Measurements from ENCODE around the gene ERBB4.

Gene ERBB4

DNA sequence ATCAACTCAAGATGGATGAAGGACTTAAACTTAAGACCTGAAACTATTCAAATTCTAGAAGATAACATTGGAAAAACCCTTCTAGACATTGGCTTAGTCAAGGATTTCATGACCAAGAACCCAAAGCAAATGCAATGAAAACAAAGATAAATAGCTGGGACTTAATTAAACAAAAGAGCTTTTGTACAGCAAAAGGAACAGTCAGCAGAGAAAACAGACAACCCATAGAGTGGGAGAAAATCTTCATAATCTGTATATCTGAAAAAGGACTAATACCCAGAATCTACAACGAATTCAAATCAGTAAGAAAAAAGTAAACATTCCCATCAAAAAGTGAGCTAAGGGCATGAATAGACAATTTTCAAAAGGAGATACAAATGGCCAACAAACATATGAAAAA lies 171.2 kb downstream of the ERBB4 start:
- DNase-seq (ENCODE audit: low spot score), result no peak
- H3K4me3 ChIP-seq, result no peak overlapping the region
- TF ChIP-seq, protein P1, sequence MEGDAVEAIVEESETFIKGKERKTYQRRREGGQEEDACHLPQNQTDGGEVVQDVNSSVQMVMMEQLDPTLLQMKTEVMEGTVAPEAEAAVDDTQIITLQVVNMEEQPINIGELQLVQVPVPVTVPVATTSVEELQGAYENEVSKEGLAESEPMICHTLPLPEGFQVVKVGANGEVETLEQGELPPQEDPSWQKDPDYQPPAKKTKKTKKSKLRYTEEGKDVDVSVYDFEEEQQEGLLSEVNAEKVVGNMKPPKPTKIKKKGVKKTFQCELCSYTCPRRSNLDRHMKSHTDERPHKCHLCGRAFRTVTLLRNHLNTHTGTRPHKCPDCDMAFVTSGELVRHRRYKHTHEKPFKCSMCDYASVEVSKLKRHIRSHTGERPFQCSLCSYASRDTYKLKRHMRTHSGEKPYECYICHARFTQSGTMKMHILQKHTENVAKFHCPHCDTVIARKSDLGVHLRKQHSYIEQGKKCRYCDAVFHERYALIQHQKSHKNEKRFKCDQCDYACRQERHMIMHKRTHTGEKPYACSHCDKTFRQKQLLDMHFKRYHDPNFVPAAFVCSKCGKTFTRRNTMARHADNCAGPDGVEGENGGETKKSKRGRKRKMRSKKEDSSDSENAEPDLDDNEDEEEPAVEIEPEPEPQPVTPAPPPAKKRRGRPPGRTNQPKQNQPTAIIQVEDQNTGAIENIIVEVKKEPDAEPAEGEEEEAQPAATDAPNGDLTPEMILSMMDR (IDR thresholded peaks at IDR 0.05), result no peak
- H3K27ac ChIP-seq, result no peak overlapping the region

GRCh38 chr2:212364112-212364985 lies 174.3 kb downstream of the ERBB4 start:
- peak overlapping the region in 1 of 2 donors; percentile 6 for H3K27ac ChIP-seq
- no peak overlapping the region for H3K4me3 ChIP-seq
- no peak for DNase-seq (ENCODE audit: low spot score)
- TF ChIP-seq, protein P1 (IDR thresholded peaks at IDR 0.05), result no peak

GRCh38 chr2:212361174-212361756 lies 177.3 kb downstream of the ERBB4 start:
- DNase-seq (ENCODE audit: low spot score), result no peak
- TF ChIP-seq, protein P1 (IDR thresholded peaks at IDR 0.05), result no peak
- Histone ChIP-seq H3K27ac (no peak overlapping the region), H3K4me3 (no peak overlapping the region)

GRCh38 chr2:212360068-212360460 lies 178.5 kb downstream of the ERBB4 start:
- DNase-seq (ENCODE audit: low spot score), result no peak
- Histone ChIP-seq H3K27ac (no peak overlapping the region), H3K4me3 (no peak overlapping the region)
- TF ChIP-seq, protein P1 (IDR thresholded peaks at IDR 0.05), result no peak

GRCh38 chr2:212359425-212360067 lies 179.1 kb downstream of the ERBB4 start:
- TF ChIP-seq, protein P1 (IDR thresholded peaks at IDR 0.05), result no peak
- Histone ChIP-seq H3K27ac (no peak overlapping the region), H3K4me3 (no peak overlapping the region)
- no peak for DNase-seq (ENCODE audit: low spot score)

DNA sequence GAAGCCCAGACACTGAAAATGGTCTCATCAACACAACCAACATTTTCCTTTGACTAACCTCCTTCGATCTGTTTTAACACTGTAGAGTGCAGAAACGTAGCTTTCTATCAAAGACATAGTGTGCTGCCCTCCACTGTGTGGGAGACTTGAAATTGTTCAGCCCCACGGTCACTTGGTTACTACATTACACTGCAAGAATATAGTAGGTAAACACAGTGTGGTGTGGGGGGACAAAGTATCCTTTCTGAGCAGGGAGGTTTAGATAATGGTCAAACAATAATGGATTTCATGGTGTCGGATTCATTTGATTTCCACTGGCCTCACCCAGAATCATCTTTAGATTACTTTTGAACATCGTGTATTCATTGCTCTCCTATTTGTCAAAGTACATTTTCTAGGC lies 181.0 kb downstream of the ERBB4 start:
- H3K4me3 ChIP-seq, result no peak overlapping the region
- TF ChIP-seq, protein P1 (IDR thresholded peaks at IDR 0.05), result no peak
- no peak overlapping the region for H3K27ac ChIP-seq
- DNase-seq (ENCODE audit: low spot score), result no peak
